ENCODE results near the gene SAMD14. TPM values are rescaled to one million over a fixed set of nuclear protein-coding genes. Genes with fewer than 3 reads are reported as not detected.

SAMD14 gene
- total RNA-seq, 1 experiment from 2014 or later = 5.9 TPM

DNA sequence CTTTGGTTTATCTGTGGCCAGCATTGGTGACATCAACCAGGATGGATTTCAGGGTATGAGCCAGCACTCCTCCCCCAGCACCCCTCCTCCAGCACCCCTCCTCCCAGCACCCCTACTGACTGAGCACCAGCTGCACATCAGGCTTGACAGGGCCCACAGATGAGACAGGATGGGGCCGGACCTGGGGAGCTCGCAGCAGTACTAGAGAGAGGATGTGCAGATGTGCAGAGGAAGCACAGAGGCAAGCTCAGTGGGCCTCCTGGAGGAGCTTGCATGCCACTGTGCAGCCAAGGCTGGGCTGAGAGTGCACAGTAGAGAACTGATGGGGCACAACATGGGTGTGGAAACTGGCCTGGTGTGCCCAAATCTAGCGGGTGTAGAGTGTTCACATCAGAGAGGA lies 57.8 kb downstream of the SAMD14 start:
- ChIA-PET CTCF (no interaction called here), POLR2A (no interaction called here)
- H3K9me3 Mint-ChIP-seq = peaks cover 5% of the 10 kb centered on the region
- H3K27me3 Mint-ChIP-seq (ENCODE audit: low read depth) = no peaks in the 10 kb centered on the region
- TF ChIP-seq RELA (CRISPR knock-in tag; IDR thresholded peaks at IDR 0.05; ENCODE audit: borderline replicate concordance) = no peak
- no peak for TF ChIP-seq TEAD4 (CRISPR knock-in tag; IDR thresholded peaks at IDR 0.05)
- TF ChIP-seq FOXP1 (CRISPR knock-in tag; IDR thresholded peaks at IDR 0.05; ENCODE audit: borderline replicate concordance) = no peak
- TF ChIP-seq, protein P1, sequence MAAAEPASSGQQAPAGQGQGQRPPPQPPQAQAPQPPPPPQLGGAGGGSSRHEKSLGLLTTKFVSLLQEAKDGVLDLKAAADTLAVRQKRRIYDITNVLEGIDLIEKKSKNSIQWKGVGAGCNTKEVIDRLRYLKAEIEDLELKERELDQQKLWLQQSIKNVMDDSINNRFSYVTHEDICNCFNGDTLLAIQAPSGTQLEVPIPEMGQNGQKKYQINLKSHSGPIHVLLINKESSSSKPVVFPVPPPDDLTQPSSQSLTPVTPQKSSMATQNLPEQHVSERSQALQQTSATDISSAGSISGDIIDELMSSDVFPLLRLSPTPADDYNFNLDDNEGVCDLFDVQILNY (CRISPR knock-in tag; IDR thresholded peaks at IDR 0.05) = no peak
- no peak for TF ChIP-seq JUN (CRISPR knock-in tag; IDR thresholded peaks at IDR 0.05)
- TF ChIP-seq, protein P2, sequence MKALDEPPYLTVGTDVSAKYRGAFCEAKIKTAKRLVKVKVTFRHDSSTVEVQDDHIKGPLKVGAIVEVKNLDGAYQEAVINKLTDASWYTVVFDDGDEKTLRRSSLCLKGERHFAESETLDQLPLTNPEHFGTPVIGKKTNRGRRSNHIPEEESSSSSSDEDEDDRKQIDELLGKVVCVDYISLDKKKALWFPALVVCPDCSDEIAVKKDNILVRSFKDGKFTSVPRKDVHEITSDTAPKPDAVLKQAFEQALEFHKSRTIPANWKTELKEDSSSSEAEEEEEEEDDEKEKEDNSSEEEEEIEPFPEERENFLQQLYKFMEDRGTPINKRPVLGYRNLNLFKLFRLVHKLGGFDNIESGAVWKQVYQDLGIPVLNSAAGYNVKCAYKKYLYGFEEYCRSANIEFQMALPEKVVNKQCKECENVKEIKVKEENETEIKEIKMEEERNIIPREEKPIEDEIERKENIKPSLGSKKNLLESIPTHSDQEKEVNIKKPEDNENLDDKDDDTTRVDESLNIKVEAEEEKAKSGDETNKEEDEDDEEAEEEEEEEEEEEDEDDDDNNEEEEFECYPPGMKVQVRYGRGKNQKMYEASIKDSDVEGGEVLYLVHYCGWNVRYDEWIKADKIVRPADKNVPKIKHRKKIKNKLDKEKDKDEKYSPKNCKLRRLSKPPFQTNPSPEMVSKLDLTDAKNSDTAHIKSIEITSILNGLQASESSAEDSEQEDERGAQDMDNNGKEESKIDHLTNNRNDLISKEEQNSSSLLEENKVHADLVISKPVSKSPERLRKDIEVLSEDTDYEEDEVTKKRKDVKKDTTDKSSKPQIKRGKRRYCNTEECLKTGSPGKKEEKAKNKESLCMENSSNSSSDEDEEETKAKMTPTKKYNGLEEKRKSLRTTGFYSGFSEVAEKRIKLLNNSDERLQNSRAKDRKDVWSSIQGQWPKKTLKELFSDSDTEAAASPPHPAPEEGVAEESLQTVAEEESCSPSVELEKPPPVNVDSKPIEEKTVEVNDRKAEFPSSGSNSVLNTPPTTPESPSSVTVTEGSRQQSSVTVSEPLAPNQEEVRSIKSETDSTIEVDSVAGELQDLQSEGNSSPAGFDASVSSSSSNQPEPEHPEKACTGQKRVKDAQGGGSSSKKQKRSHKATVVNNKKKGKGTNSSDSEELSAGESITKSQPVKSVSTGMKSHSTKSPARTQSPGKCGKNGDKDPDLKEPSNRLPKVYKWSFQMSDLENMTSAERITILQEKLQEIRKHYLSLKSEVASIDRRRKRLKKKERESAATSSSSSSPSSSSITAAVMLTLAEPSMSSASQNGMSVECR (CRISPR knock-in tag; IDR thresholded peaks at IDR 0.05; ENCODE audit: borderline replicate concordance) = no peak
- TF ChIP-seq, protein P3, sequence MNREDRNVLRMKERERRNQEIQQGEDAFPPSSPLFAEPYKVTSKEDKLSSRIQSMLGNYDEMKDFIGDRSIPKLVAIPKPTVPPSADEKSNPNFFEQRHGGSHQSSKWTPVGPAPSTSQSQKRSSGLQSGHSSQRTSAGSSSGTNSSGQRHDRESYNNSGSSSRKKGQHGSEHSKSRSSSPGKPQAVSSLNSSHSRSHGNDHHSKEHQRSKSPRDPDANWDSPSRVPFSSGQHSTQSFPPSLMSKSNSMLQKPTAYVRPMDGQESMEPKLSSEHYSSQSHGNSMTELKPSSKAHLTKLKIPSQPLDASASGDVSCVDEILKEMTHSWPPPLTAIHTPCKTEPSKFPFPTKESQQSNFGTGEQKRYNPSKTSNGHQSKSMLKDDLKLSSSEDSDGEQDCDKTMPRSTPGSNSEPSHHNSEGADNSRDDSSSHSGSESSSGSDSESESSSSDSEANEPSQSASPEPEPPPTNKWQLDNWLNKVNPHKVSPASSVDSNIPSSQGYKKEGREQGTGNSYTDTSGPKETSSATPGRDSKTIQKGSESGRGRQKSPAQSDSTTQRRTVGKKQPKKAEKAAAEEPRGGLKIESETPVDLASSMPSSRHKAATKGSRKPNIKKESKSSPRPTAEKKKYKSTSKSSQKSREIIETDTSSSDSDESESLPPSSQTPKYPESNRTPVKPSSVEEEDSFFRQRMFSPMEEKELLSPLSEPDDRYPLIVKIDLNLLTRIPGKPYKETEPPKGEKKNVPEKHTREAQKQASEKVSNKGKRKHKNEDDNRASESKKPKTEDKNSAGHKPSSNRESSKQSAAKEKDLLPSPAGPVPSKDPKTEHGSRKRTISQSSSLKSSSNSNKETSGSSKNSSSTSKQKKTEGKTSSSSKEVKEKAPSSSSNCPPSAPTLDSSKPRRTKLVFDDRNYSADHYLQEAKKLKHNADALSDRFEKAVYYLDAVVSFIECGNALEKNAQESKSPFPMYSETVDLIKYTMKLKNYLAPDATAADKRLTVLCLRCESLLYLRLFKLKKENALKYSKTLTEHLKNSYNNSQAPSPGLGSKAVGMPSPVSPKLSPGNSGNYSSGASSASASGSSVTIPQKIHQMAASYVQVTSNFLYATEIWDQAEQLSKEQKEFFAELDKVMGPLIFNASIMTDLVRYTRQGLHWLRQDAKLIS (CRISPR knock-in tag; IDR thresholded peaks at IDR 0.05; ENCODE audit: borderline replicate concordance) = no peak
- TF ChIP-seq, protein P4, sequence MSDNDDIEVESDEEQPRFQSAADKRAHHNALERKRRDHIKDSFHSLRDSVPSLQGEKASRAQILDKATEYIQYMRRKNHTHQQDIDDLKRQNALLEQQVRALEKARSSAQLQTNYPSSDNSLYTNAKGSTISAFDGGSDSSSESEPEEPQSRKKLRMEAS (CRISPR knock-in tag; IDR thresholded peaks at IDR 0.05) = no peak
- TF ChIP-seq, protein P5, sequence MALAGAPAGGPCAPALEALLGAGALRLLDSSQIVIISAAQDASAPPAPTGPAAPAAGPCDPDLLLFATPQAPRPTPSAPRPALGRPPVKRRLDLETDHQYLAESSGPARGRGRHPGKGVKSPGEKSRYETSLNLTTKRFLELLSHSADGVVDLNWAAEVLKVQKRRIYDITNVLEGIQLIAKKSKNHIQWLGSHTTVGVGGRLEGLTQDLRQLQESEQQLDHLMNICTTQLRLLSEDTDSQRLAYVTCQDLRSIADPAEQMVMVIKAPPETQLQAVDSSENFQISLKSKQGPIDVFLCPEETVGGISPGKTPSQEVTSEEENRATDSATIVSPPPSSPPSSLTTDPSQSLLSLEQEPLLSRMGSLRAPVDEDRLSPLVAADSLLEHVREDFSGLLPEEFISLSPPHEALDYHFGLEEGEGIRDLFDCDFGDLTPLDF (CRISPR knock-in tag; IDR thresholded peaks at IDR 0.05) = no peak
- TF ChIP-seq, protein P6, sequence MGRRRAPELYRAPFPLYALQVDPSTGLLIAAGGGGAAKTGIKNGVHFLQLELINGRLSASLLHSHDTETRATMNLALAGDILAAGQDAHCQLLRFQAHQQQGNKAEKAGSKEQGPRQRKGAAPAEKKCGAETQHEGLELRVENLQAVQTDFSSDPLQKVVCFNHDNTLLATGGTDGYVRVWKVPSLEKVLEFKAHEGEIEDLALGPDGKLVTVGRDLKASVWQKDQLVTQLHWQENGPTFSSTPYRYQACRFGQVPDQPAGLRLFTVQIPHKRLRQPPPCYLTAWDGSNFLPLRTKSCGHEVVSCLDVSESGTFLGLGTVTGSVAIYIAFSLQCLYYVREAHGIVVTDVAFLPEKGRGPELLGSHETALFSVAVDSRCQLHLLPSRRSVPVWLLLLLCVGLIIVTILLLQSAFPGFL (CRISPR knock-in tag; IDR thresholded peaks at IDR 0.05; ENCODE audit: borderline replicate concordance) = no peak
- no peak overlapping the region for H3K27ac Mint-ChIP-seq
- DNase-seq (ENCODE audit: low spot score) (no peak), ATAC-seq (no peak)
- H3K4me3 Mint-ChIP-seq = no peak overlapping the region
- H3K36me3 Mint-ChIP-seq = peaks cover 20% of the 10 kb centered on the region
- peaks cover 9% of the 10 kb centered on the region for H3K4me1 Mint-ChIP-seq

DNA sequence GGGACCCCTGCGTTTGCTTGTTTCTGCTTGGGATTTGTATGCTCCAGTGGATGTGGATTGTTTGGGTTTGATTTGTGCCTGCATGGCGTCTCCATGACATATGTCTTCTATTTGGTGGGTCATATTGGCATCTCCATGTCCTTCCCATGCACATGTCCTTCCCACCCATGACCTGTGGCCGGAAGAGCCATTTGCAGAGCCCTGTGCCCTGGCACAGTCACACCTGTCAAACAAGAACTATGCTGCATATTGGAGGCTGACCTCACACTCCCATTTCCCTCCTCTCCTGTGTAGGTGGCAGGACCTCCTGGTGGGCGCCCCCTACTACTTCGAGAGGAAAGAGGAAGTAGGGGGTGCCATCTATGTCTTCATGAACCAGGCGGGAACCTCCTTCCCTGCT lies 58.3 kb downstream of the SAMD14 start:
- DNase-seq (ENCODE audit: low spot score) = no peak
- Mint-ChIP-seq H3K27me3 (ENCODE audit: low read depth) (no peaks in the 10 kb centered on the region), H3K4me3 (no peak overlapping the region), H3K4me1 (peaks cover 7% of the 10 kb centered on the region), H3K36me3 (peaks cover 20% of the 10 kb centered on the region), H3K27ac (no peak overlapping the region), H3K9me3 (peaks cover 5% of the 10 kb centered on the region)
- POLR2A ChIA-PET = no interaction called here
- TF ChIP-seq ZNF317 (CRISPR knock-in tag; IDR thresholded peaks at IDR 0.05; ENCODE audit: borderline replicate concordance, low read depth) (no peak), NR2C2 (CRISPR knock-in tag; IDR thresholded peaks at IDR 0.05) (no peak)
- CTCF ChIA-PET = no interaction called here
- ATAC-seq = no peak

Data from WTC11 (cell line).